Endothelial cell of umbilical vein (primary cell): ENCODE measurements around the gene NOL8. TPM values are rescaled to one million over a fixed set of nuclear protein-coding genes. Genes with fewer than 3 reads are reported as not detected.
A peak's percentile ranks its signal among the peaks of the same experiment; 100 is the strongest.

Experiments used
- BruUV-seq: library from RNA; stranded (reverse); fragments of 400-500 nt; replicated peaks from 2 replicates; lab custom pipeline; 2021; lab: Mats Ljungman, UMichigan
- CTCF ChIA-PET: fragments of 300-600, 350-600 bp; sonication (Branson Sonifier 250); formaldehyde crosslinking; loops from one replicate; lab custom pipeline; 2021; ENCODE audit warnings: antibody characterized with exemption, inconsistent platforms; lab: Charles Lee
- POLR2A ChIA-PET: fragments of 300-600, 350-600 bp; sonication (Branson Sonifier 250); formaldehyde crosslinking; loops from one replicate; lab custom pipeline; 2021; ENCODE audit warnings: antibody characterized with exemption, inconsistent platforms; lab: Charles Lee
- DNase-seq: peaks from one replicate; pipeline ENCODE4 v3.0.0-alpha.2; 2011; ENCODE audit warnings: low read depth, low spot score
- FAIRE-seq: peaks from 2 replicates; lab custom pipeline; 2011; peaks lifted over from hg19 to GRCh38; lab: Jason Lieb, UNC
- H2AFZ ChIP-seq: 2 replicates; pipeline ENCODE4 v1.6.0; 2012; ENCODE audit warnings: low read depth, low read length, control low read depth, inconsistent platforms
- H3K27ac ChIP-seq: 2 replicates; pipeline ENCODE4 v1.5.1; 2011; ENCODE audit warnings: low read depth, mild to moderate bottlenecking, control low read depth, low read length, moderate library complexity; ENCODE audit not compliant: insufficient read depth
- H3K27me3 ChIP-seq, 2 experiments: 2 replicates each; pipeline versions ENCODE4 v1.6.0 to v1.6.1; 2011; ENCODE audit warnings: low read length in 2 of 2, mixed read lengths in 1 of 2; ENCODE audit not compliant: control insufficient read depth in 2 of 2, insufficient read depth in 2 of 2
- H3K36me3 ChIP-seq, 2 experiments: 2 replicates in 1 of 2; 3 replicates in 1 of 2; pipeline ENCODE4 v1.5.1; 2011; ENCODE audit warnings: low read length in 2 of 2, mild to moderate bottlenecking in 1 of 2, moderate library complexity in 1 of 2; ENCODE audit not compliant: control insufficient read depth in 2 of 2, insufficient read depth in 2 of 2; ENCODE audit errors: extremely low read depth in 1 of 2
- H3K4me1 ChIP-seq: 3 replicates; pipeline ENCODE4 v1.5.1; 2011; ENCODE audit warnings: mild to moderate bottlenecking, low read length; ENCODE audit not compliant: control insufficient read depth, insufficient read depth; ENCODE audit errors: extremely low read depth
- H3K4me2 ChIP-seq: 2 replicates; pipeline ENCODE4 v1.6.1; 2011; ENCODE audit warnings: low read length, control low read depth, mixed read lengths; ENCODE audit not compliant: insufficient read depth
- H3K4me3 ChIP-seq, 3 experiments: fragments of 200-600 bp in 1 of 3; sonication (generic), shearing (Covaris generic) in 1 of 3; replicated peaks in 1 of 3; 2 replicates each; pipeline ENCODE4 v1.5.1; 2011 to 2016; ENCODE audit warnings: control low read depth in 3 of 3, low read length in 3 of 3, mild to moderate bottlenecking in 2 of 3, inconsistent platforms in 1 of 3, low read depth in 1 of 3, moderate library complexity in 1 of 3; ENCODE audit not compliant: insufficient read depth in 1 of 3
- H3K79me2 ChIP-seq: 2 replicates; pipeline ENCODE4 v1.6.0; 2012; ENCODE audit warnings: low read length, inconsistent platforms; ENCODE audit not compliant: control insufficient read depth, insufficient read depth
- H3K9ac ChIP-seq: replicated peaks from 2 replicates; pipeline ENCODE3; 2011; ENCODE audit warnings: low read length, control low read depth; ENCODE audit not compliant: insufficient read depth; ENCODE audit errors: extremely low read depth
- H3K9me1 ChIP-seq: replicated peaks from 3 replicates; pipeline ENCODE4 v1.6.0; 2011; ENCODE audit warnings: mild to moderate bottlenecking, low read length; ENCODE audit not compliant: control insufficient read depth, insufficient read depth; ENCODE audit errors: extremely low read depth
- H3K9me3 ChIP-seq: replicated peaks from 2 replicates; pipeline ENCODE4 v1.5.1; 2012; ENCODE audit warnings: low read length, inconsistent platforms; ENCODE audit not compliant: control insufficient read depth, insufficient read depth
- H4K20me1 ChIP-seq: replicated peaks from 2 replicates; pipeline ENCODE3; 2011; ENCODE audit warnings: mild to moderate bottlenecking, low read length; ENCODE audit not compliant: control insufficient read depth, insufficient read depth; ENCODE audit errors: extremely low read depth
- CTCF ChIP-seq, 2 donors: IDR thresholded peaks; 1 replicate in 1 of 2; 2 replicates in 1 of 2; pipeline ENCODE4 v1.5.1; 2011; ENCODE audit warnings: low read length in 2 of 2, mild to moderate bottlenecking in 2 of 2, moderate library complexity in 2 of 2, control low read depth in 1 of 2, inconsistent platforms in 1 of 2, low read depth in 1 of 2; ENCODE audit not compliant: insufficient read depth in 1 of 2; ENCODE audit errors: extremely low read depth in 1 of 2
- EZH2 ChIP-seq: IDR thresholded peaks from 2 replicates; pipeline ENCODE4 v1.6.1; 2012; ENCODE audit warnings: borderline replicate concordance, low read depth, mild to moderate bottlenecking, moderate library complexity, low read length, inconsistent platforms; ENCODE audit not compliant: severe bottlenecking
- FOS ChIP-seq: IDR thresholded peaks from 2 replicates; pipeline ENCODE4 v1.6.1; 2011; ENCODE audit warnings: mild to moderate bottlenecking, low read length, moderate library complexity, borderline replicate concordance; ENCODE audit not compliant: insufficient read depth
- GATA2 ChIP-seq: IDR thresholded peaks from 2 replicates; pipeline ENCODE4 v1.7.0; 2011; ENCODE audit warnings: low read depth, mild to moderate bottlenecking, moderate library complexity, mixed read lengths, low read length; ENCODE audit not compliant: insufficient read length, insufficient read depth
- JUN ChIP-seq: IDR thresholded peaks from 2 replicates; pipeline ENCODE4 v1.6.1; 2011; ENCODE audit warnings: borderline replicate concordance, low read depth; ENCODE audit not compliant: insufficient read length, insufficient read depth
- MAX ChIP-seq: IDR thresholded peaks from 2 replicates; pipeline ENCODE4 v1.6.1; 2011; ENCODE audit not compliant: insufficient read depth, insufficient read length
- MYC ChIP-seq: IDR thresholded peaks from one replicate; pipeline ENCODE4 v1.6.1; 2011; ENCODE audit warnings: mild to moderate bottlenecking, low read depth, low read length
- POLR2A ChIP-seq: IDR thresholded peaks from 2 replicates; pipeline ENCODE4 v1.6.1; 2012; ENCODE audit warnings: low read depth, mild to moderate bottlenecking, control low read depth, low read length
- POLR2AphosphoS5 ChIP-seq: IDR thresholded peaks from 2 replicates; pipeline ENCODE4 v1.6.1; 2012; ENCODE audit warnings: low read depth, mild to moderate bottlenecking, control low read depth, low read length, moderate library complexity; ENCODE audit not compliant: insufficient read depth
- dilution Hi-C: fragments of 300-500 bp; cut with MboI; formaldehyde crosslinking; loops from one replicate; pipeline ENCODE4 v1.15.0; 2019; ENCODE audit warnings: low sequenced_read_pairs; ENCODE audit not compliant: extremely low pct_ligation_motif_present
- intact Hi-C: fragments of 100-400 bp; cut with micrococcal nuclease; formaldehyde crosslinking; loops from one replicate; pipeline ENCODE4 v1.10.0; 2022
- polyA plus RNA-seq, 4 experiments: library from polyadenylated mRNA; depleted of rRNA in 3 of 4; stranded (reverse) in 3 of 4; unstranded in 1 of 4; fragments of >200 nt; gene quantifications; 2 replicates each; pipeline versions ENCODE4 v1.2.1 to v1.2.3, GENCODE V29; 2011 to 2012; ENCODE audit warnings: missing spikeins in 1 of 4
- total RNA-seq: library from RNA; stranded (reverse); gene quantifications from 2 replicates; pipeline ENCODE4 v1.2.3, GENCODE V29; 2021

The NOL8 gene
- total and polyA plus RNA-seq, 2 donors (not counting 3 experiments of a cell fraction or from before 2014, with no cell fraction given): 5.6 to 41.6 TPM

- intact Hi-C loops (no loop called here), dilution Hi-C loops (no loop called here)
- no peak overlapping the region for H3K9ac ChIP-seq
- H3K4me3 ChIP-seq: no peak overlapping the region
- no peak for FAIRE-seq
- no peak overlapping the region for H3K27ac ChIP-seq
- ChIA-PET CTCF (no interaction called here), POLR2A (no interaction called here)
- H3K36me3 ChIP-seq: peaks cover 21 to 28% of the 10 kb centered on the region in 2 experiments
- TF ChIP-seq MYC: no peak
- H2AFZ ChIP-seq: no peak overlapping the region
- BruUV-seq: no TSS peak
- H3K4me2 ChIP-seq: no peak overlapping the region
- H3K4me1 ChIP-seq: peaks cover 12% of the 10 kb centered on the region
- no peaks in the 10 kb centered on the region for H3K9me1 ChIP-seq
- no peaks in the 10 kb centered on the region for H3K9me3 ChIP-seq
- no peaks in the 10 kb centered on the region for H3K27me3 ChIP-seq
- no peak for DNase-seq
- H3K79me2 ChIP-seq: peaks cover 14% of the 10 kb centered on the region
- H4K20me1 ChIP-seq: no peaks in the 10 kb centered on the region
Measured at GRCh38 chr9:92315456-92315855, 9.7 kb downstream of the NOL8 start.

- Histone ChIP-seq H3K79me2 (peaks cover 14% of the 10 kb centered on the region), H3K4me1 (peaks cover 12% of the 10 kb centered on the region), H3K4me2 (peak overlapping the region; percentile 63), H3K27ac (peak overlapping the region; percentile 30), H3K27me3 (no peaks in the 10 kb centered on the region), H2AFZ (no peak overlapping the region), H3K4me3 (no peak overlapping the region), H3K36me3 (peaks cover 24 to 27% of the 10 kb centered on the region in 2 experiments), H3K9me1 (no peaks in the 10 kb centered on the region), H3K9me3 (no peaks in the 10 kb centered on the region), H4K20me1 (no peaks in the 10 kb centered on the region), H3K9ac (no peak overlapping the region)
- CTCF ChIA-PET: interaction anchor here (2.0 kb wide), 1 partner anchor 15 kb away, joined by 4 read pairs; no protein-coding TSS in a partner anchor
- dilution Hi-C loops: no loop called here
- TF ChIP-seq POLR2A: no peak
- no peak for TF ChIP-seq EZH2
- no peak for TF ChIP-seq GATA2
- TF ChIP-seq MAX: no peak
- TF ChIP-seq POLR2AphosphoS5: no peak
- no peak for TF ChIP-seq MYC
- no peak for TF ChIP-seq CTCF (IDR thresholded peaks at IDR 0.05; ENCODE audit: extremely low read depth in 1 of 2, insufficient read depth in 1 of 2, low read depth in 1 of 2, low read length in 2 of 2)
- no peak for TF ChIP-seq JUN
- TF ChIP-seq FOS: no peak
- BruUV-seq: no TSS peak
- POLR2A ChIA-PET: no interaction called here
- no peak for DNase-seq
- intact Hi-C loops: no loop called here
- no peak for FAIRE-seq
Measured at GRCh38 chr9:92313624-92314012, 11.5 kb downstream of the NOL8 start.
